Measurements from ENCODE around the gene TMEM258.

The TMEM258 gene

GRCh38 chr11:61820174-61820573, 27.8 kb upstream of the TMEM258 start:
- no peak for DNase-seq (ENCODE audit: low spot score)

- no peak for DNase-seq (ENCODE audit: low spot score)
These were observed 25.2 kb upstream of the TMEM258 start for GRCh38 chr11:61817471-61818202.

GRCh38 chr11:61816736-61817455, 24.5 kb upstream of the TMEM258 start, which contains the start of gene FADS1:
Gene FADS1 (minus strand): TSS chr11:61817003. CDS start chr11:61816929, 74 bp downstream.
- peak; percentile 82 for DNase-seq (ENCODE audit: low spot score)

GRCh38 chr11:61815790-61816735, 23.7 kb upstream of the TMEM258 start:
- peak; percentile 60 for DNase-seq (ENCODE audit: low spot score)

- DNase-seq (ENCODE audit: low spot score), result peak; percentile 67
These were observed 22.8 kb upstream of the TMEM258 start for GRCh38 chr11:61814958-61815789.

GRCh38 chr11:61814247-61814957, 22.0 kb upstream of the TMEM258 start:
- DNase-seq (ENCODE audit: low spot score), result no peak

- DNase-seq (ENCODE audit: low spot score), result no peak
These were observed 20.5 kb upstream of the TMEM258 start for GRCh38 chr11:61812736-61813411.

- no peak for DNase-seq (ENCODE audit: low spot score)
These were observed 19.4 kb upstream of the TMEM258 start for GRCh38 chr11:61811831-61812230.

- DNase-seq (ENCODE audit: low spot score), result no peak
These were observed 18.3 kb upstream of the TMEM258 start for GRCh38 chr11:61810671-61811175.

GRCh38 chr11:61806785-61807184, 14.4 kb upstream of the TMEM258 start:
- DNase-seq (ENCODE audit: low spot score), result no peak

GRCh38 chr11:61805146-61805545, 12.7 kb upstream of the TMEM258 start:
- DNase-seq (ENCODE audit: low spot score), result no peak

- no peak for DNase-seq (ENCODE audit: low spot score)
These were observed 11.7 kb upstream of the TMEM258 start for GRCh38 chr11:61803889-61804647.

- DNase-seq (ENCODE audit: low spot score), result no peak
These were observed 10.2 kb upstream of the TMEM258 start for GRCh38 chr11:61802605-61803004.

GRCh38 chr11:61800331-61801281, 8.2 kb upstream of the TMEM258 start:
- no peak for DNase-seq (ENCODE audit: low spot score)

- DNase-seq (ENCODE audit: low spot score), result no peak
These were observed 7.4 kb upstream of the TMEM258 start for GRCh38 chr11:61799665-61800284.

- peak; percentile 75 for DNase-seq (ENCODE audit: low spot score)
These were observed 5.0 kb upstream of the TMEM258 start for GRCh38 chr11:61797263-61797944.

Measured in CD4-positive, alpha-beta T cell treated with Interleukin-6 at 100 ng/mL for 8 hours (primary cell).